Panc1 (cell line): Measurements from ENCODE around the gene BRF1. TPM values are rescaled to one million over a fixed set of nuclear protein-coding genes. Genes with fewer than 3 reads are reported as not detected.

Source experiments
- ATAC-seq: fragments of 200-7000 bp; cut with Tn5 transposase; 2 replicates; pipeline ENCODE4 v1.9.1; 2020; ENCODE audit warnings: mild to moderate bottlenecking, moderate library complexity
- BruUV-seq: library from RNA; stranded (reverse); fragments of 400-500 nt; replicated peaks from 2 replicates; lab custom pipeline; 2021; lab: Mats Ljungman, UMichigan
- CTCF ChIA-PET: fragments of 300-600 bp; sonication (Branson Sonifier 250); formaldehyde crosslinking; loops from one replicate; lab custom pipeline; 2022; ENCODE audit warnings: antibody characterized with exemption; lab: Charles Lee
- POLR2A ChIA-PET: fragments of 300-600 bp; sonication (Branson Sonifier 250); formaldehyde crosslinking; loops from one replicate; lab custom pipeline; 2022; ENCODE audit warnings: antibody characterized with exemption; lab: Charles Lee
- DNase-seq: peaks from one replicate; pipeline ENCODE4 v3.0.0-alpha.2; 2010; ENCODE audit warnings: low read depth, low spot score
- H3K27ac ChIP-seq: 2 replicates; pipeline ENCODE4 v1.5.1; 2011; ENCODE audit warnings: mild to moderate bottlenecking, low read length, inconsistent platforms
- H3K27me3 ChIP-seq: fragments of 200-500 bp; sonication (Bioruptor generic); 2 replicates; pipeline ENCODE4 v1.6.0; 2014; ENCODE audit warnings: low read length, inconsistent platforms; ENCODE audit not compliant: control insufficient read depth, insufficient read depth
- H3K36me3 ChIP-seq: fragments of 200-500 bp; sonication (Bioruptor generic); 2 replicates; pipeline ENCODE4 v1.5.1; 2014; ENCODE audit warnings: inconsistent platforms, mild to moderate bottlenecking, low read length, moderate library complexity; ENCODE audit not compliant: control insufficient read depth, insufficient read depth
- H3K4me1 ChIP-seq: 2 replicates; pipeline ENCODE4 v1.5.1; 2011; ENCODE audit warnings: inconsistent platforms, mild to moderate bottlenecking, low read length, moderate library complexity; ENCODE audit not compliant: control insufficient read depth, insufficient read depth
- H3K4me3 ChIP-seq, 2 experiments: 2 replicates each; pipeline ENCODE4 v1.5.1; 2011 to 2012; ENCODE audit warnings: low read depth in 2 of 2, low read length in 2 of 2, mild to moderate bottlenecking in 2 of 2, inconsistent platforms in 1 of 2, moderate library complexity in 1 of 2
- H3K9me3 ChIP-seq: fragments of 200-500 bp; sonication (Bioruptor generic); 2 replicates; pipeline ENCODE4 v1.5.1; 2014; ENCODE audit warnings: low read depth, mild to moderate bottlenecking, inconsistent platforms, low read length, moderate library complexity; ENCODE audit not compliant: control insufficient read depth, insufficient read depth
- POLR2AphosphoS5 ChIP-seq: IDR thresholded peaks from 2 replicates; pipeline ENCODE4 v1.6.1; 2012; ENCODE audit warnings: mild to moderate bottlenecking, low read depth, low read length, moderate library complexity
- SIN3A ChIP-seq: IDR thresholded peaks from 2 replicates; pipeline ENCODE4 v1.6.1; 2012; ENCODE audit warnings: low read depth, mild to moderate bottlenecking, low read length, moderate library complexity, borderline replicate concordance; ENCODE audit not compliant: insufficient read depth
- TCF7L2 ChIP-seq: IDR thresholded peaks from 2 replicates; pipeline ENCODE4 v1.6.1; 2011; ENCODE audit warnings: mild to moderate bottlenecking, low read depth, low read length, inconsistent platforms
- in situ Hi-C: cut with HindIII; loops from 2 replicates; pipeline ENCODE4 v1.10.0; 2016; ENCODE audit warnings: low sequenced_read_pairs, low pct_unique_long_range_greater_than_20kb
- intact Hi-C: fragments of 100-400 bp; cut with micrococcal nuclease; formaldehyde crosslinking; loops from one replicate; pipeline ENCODE4 v1.10.0; 2022; ENCODE audit not compliant: unreplicated experiment
- total RNA-seq: library from RNA; stranded (reverse); gene quantifications from one replicate; pipeline ENCODE4 v1.2.1, GENCODE V29; 2021; ENCODE audit not compliant: unreplicated experiment
- TF ChIP-seq, protein P1 (sequence below), 2 experiments: IDR thresholded peaks; 2 replicates each; pipeline ENCODE4 v1.6.1; 2011 to 2012; ENCODE audit warnings: low read depth in 2 of 2, control low read depth in 1 of 2, low read length in 1 of 2, mild to moderate bottlenecking in 1 of 2, moderate library complexity in 1 of 2; ENCODE audit not compliant: insufficient read depth in 1 of 2
- TF ChIP-seq, protein P2 (sequence below): fragments of 450-650 bp; IDR thresholded peaks from 2 replicates; pipeline ENCODE4 v1.5.1; 2017; ENCODE audit warnings: mild to moderate bottlenecking

Gene BRF1
- total RNA-seq, 1 experiment from 2014 or later: 25.0 TPM

DNA sequence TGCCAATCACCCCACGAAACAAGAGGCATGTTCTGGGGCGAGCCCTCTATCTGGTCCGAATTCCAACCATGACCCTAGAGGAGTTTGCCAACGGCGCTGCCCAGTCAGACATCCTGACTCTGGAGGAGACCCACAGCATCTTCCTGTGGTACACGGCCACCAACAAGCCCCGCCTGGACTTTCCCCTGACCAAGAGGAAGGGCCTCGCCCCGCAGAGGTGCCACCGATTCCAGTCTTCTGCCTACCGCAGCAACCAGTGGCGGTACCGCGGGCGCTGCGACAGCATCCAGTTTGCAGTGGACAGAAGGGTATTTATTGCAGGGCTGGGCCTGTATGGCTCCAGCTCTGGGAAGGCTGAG is 50.8 kb downstream of the BRF1 start:
- Histone ChIP-seq H3K9me3 (no peaks in the 10 kb centered on the region), H3K4me3 (no peak overlapping the region), H3K4me1 (no peaks in the 10 kb centered on the region), H3K27ac (no peak overlapping the region), H3K36me3 (no peaks in the 10 kb centered on the region), H3K27me3 (no peaks in the 10 kb centered on the region)
- no TSS peak for BruUV-seq
- in situ Hi-C loops (no loop called here), intact Hi-C loops (no loop called here)
- TF ChIP-seq SIN3A (no peak), TCF7L2 (no peak), POLR2AphosphoS5 (no peak)
- TF ChIP-seq, protein P1, sequence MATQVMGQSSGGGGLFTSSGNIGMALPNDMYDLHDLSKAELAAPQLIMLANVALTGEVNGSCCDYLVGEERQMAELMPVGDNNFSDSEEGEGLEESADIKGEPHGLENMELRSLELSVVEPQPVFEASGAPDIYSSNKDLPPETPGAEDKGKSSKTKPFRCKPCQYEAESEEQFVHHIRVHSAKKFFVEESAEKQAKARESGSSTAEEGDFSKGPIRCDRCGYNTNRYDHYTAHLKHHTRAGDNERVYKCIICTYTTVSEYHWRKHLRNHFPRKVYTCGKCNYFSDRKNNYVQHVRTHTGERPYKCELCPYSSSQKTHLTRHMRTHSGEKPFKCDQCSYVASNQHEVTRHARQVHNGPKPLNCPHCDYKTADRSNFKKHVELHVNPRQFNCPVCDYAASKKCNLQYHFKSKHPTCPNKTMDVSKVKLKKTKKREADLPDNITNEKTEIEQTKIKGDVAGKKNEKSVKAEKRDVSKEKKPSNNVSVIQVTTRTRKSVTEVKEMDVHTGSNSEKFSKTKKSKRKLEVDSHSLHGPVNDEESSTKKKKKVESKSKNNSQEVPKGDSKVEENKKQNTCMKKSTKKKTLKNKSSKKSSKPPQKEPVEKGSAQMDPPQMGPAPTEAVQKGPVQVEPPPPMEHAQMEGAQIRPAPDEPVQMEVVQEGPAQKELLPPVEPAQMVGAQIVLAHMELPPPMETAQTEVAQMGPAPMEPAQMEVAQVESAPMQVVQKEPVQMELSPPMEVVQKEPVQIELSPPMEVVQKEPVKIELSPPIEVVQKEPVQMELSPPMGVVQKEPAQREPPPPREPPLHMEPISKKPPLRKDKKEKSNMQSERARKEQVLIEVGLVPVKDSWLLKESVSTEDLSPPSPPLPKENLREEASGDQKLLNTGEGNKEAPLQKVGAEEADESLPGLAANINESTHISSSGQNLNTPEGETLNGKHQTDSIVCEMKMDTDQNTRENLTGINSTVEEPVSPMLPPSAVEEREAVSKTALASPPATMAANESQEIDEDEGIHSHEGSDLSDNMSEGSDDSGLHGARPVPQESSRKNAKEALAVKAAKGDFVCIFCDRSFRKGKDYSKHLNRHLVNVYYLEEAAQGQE (IDR thresholded peaks at IDR 0.05; ENCODE audit: insufficient read depth in 1 of 2, low read depth in 2 of 2, low read length in 1 of 2): no peak
- TF ChIP-seq, protein P2, sequence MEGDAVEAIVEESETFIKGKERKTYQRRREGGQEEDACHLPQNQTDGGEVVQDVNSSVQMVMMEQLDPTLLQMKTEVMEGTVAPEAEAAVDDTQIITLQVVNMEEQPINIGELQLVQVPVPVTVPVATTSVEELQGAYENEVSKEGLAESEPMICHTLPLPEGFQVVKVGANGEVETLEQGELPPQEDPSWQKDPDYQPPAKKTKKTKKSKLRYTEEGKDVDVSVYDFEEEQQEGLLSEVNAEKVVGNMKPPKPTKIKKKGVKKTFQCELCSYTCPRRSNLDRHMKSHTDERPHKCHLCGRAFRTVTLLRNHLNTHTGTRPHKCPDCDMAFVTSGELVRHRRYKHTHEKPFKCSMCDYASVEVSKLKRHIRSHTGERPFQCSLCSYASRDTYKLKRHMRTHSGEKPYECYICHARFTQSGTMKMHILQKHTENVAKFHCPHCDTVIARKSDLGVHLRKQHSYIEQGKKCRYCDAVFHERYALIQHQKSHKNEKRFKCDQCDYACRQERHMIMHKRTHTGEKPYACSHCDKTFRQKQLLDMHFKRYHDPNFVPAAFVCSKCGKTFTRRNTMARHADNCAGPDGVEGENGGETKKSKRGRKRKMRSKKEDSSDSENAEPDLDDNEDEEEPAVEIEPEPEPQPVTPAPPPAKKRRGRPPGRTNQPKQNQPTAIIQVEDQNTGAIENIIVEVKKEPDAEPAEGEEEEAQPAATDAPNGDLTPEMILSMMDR: no peak
- ChIA-PET POLR2A (no interaction called here), CTCF (no interaction called here)
- no peak for DNase-seq
- no peak for ATAC-seq

DNA sequence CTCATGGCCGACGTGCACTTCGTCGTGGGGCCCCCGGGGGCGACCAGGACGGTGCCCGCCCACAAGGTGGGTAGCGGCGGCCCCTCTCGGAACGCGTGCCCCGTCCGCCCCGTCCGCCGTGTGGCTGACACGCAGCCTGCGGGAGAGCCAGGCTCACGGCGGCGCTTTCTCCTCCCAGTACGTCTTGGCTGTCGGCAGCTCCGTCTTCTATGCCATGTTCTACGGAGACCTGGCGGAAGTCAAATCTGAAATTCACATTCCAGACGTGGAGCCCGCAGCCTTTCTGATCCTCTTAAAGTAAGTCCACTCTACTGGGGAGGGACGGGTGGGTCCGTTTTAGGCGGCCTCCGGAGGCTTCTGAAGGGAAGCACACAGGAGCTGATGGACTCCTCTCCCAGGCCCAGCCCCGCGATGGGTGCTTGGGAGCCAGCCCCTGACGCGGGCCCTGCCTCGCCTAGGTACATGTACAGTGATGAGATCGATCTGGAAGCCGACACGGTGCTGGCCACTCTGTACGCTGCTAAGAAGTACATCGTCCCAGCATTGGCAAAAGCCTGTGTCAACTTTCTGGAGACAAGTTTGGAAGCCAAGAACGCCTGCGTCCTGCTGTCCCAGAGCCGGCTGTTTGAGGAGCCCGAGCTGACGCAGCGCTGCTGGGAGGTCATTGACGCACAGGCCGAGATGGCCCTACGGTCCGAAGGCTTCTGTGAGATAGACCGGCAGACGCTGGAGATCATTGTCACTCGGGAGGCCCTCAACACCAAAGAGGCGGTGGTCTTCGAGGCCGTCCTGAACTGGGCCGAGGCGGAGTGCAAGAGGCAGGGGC is 51.4 kb downstream of the BRF1 start:
- BruUV-seq: no TSS peak
- H3K9me3 ChIP-seq: no peaks in the 10 kb centered on the region
- TF ChIP-seq, protein P1 (IDR thresholded peaks at IDR 0.05; ENCODE audit: insufficient read depth in 1 of 2, low read depth in 2 of 2, low read length in 1 of 2): no peak
- TF ChIP-seq POLR2AphosphoS5 (no peak), SIN3A (no peak), TCF7L2 (no peak)
- TF ChIP-seq, protein P2: no peak
- ATAC-seq: no peak
- ChIA-PET POLR2A (no interaction called here), CTCF (no interaction called here)
- no peak overlapping the region for H3K27ac ChIP-seq
- no peaks in the 10 kb centered on the region for H3K4me1 ChIP-seq
- no peak for DNase-seq
- H3K36me3 ChIP-seq: no peaks in the 10 kb centered on the region
- intact Hi-C loops: no loop called here
- in situ Hi-C loops: no loop called here
- H3K4me3 ChIP-seq: peak overlapping the region in 1 of 2 experiments; percentile 12; a peak in 1 of 4 replicates
- no peaks in the 10 kb centered on the region for H3K27me3 ChIP-seq
